ENCODE data around the gene KRTAP10-4. TPM values are rescaled to one million over a fixed set of nuclear protein-coding genes. Genes with fewer than 3 reads are reported as not detected.

KRTAP10-4 gene
- total RNA-seq, 2 experiments from 2014 or later = not detected

DNA sequence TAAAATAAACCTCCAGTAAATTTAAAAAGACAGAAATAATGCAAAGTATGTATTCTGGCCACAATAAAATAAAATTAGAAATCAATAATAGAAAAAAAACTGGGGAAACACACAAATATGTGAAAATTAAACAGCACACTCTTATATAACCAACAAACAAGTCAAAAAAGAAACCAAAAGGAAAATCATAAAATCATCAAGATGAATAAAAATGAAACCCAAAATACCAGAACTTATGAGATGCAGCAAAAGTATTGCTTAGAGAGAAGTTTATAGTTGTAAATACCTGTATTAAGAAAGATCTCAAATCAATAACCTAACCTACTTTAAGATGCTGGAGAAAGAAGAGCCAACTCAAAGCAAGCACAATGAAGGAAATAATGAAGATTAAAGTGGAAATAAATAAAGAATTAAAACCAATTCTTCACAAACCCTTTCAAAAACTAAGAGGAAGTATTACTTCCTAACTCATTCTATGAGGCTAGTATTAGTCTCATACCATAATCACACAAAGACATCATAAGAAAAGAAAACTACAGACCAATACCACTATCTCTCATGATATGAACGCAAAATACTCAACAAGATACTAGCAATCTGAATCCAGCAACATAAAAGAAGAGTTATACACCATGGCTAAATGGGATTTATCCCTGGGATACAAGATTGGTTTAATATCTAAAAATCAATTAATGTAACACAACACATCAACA lies 8.5 kb upstream of the KRTAP10-4 start:
- peaks cover 19% of the 10 kb centered on the region for H3K9me3 Mint-ChIP-seq
- no peak overlapping the region for H3K4me3 Mint-ChIP-seq
- H3K27ac Mint-ChIP-seq = peak overlapping the region; percentile 70
- H3K27me3 Mint-ChIP-seq = no peaks in the 10 kb centered on the region
- peaks cover 7% of the 10 kb centered on the region for H3K36me3 Mint-ChIP-seq
- DNase-seq = no peak
- H3K4me1 Mint-ChIP-seq = peaks cover 9% of the 10 kb centered on the region

DNA sequence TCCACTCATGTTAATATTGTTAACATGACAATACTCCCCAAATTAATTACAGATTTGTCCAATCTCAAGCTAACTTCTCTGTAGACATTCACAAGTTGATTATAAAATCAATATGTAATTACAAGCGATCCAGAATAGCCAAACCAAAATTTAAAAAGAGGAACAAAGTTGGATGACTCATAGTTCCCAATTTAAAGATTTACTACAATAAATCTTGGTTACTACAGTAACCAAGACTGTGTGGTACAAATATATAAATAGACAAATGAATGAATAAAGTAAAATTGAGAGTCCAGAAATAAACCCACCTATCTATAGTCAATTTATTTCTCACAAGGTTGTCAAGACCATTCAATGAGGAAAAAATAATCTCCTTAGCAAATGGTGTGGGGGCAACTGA lies 7.1 kb upstream of the KRTAP10-4 start:
- Mint-ChIP-seq H3K36me3 (peaks cover 4% of the 10 kb centered on the region), H3K27me3 (no peaks in the 10 kb centered on the region), H3K27ac (no peak overlapping the region), H3K9me3 (peaks cover 13% of the 10 kb centered on the region), H3K4me3 (no peak overlapping the region), H3K4me1 (peaks cover 9% of the 10 kb centered on the region)
- no peak for DNase-seq

DNA sequence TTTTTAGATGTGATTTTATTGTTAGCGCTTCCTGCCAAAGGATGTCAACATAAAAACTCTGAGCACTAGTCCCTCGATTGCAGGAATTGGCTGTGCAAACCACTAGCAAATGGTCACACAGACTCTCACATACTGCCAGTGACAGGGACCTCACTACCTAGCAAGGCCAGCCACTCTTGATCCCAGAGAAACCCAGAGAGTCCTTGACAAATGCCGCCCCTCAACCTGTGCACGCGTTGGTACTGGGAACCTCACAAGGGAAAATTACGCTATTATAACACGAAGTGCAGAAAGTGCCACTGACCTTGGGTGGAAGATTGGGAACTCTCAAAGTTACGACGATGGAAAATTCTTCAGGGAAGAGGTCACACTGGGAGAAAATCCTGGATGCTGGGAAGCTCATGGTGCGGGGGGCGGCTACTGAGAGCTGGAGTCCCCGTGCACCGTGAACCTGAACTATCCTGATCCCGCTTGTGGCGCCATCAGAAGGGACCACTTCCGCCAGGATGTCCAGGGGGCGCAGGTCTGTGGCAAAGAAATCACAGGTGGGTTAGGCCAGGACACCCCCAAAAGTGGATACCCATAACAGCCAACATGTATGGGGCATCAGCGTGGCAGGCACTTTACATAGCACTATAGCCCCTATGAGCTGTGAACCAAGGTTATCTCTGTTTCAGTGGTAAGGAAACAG lies 5.9 kb upstream of the KRTAP10-4 start:
- Mint-ChIP-seq H3K27ac (no peak overlapping the region), H3K9me3 (peaks cover 3% of the 10 kb centered on the region), H3K27me3 (no peaks in the 10 kb centered on the region), H3K4me3 (no peak overlapping the region), H3K36me3 (peaks cover under 1% of the 10 kb centered on the region), H3K4me1 (peaks cover 9% of the 10 kb centered on the region)
- no peak for DNase-seq

DNA sequence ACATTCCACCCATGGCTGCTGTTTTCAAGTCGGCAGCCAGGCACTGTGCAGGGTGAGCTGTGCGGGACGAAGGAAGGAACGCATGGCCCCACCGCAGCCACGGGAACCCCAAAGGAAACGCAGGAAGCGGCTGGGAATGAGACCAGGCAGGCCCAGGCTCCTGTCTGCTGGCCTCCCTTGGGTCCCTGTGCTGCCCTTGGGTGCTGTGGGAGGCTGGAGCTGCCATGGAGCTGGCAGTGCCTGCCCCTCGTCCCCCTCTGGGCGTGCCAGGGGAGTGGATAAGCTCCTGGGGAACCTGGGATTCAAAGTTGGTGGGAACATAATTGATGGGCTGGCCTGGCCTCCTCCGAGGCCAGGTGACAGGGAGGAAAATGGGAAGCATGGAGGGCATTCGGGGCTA lies 5.3 kb upstream of the KRTAP10-4 start:
- peaks cover 2% of the 10 kb centered on the region for H3K9me3 Mint-ChIP-seq
- no peak for DNase-seq
- peaks cover 9% of the 10 kb centered on the region for H3K4me1 Mint-ChIP-seq
- H3K36me3 Mint-ChIP-seq = no peaks in the 10 kb centered on the region
- no peak overlapping the region for H3K27ac Mint-ChIP-seq
- H3K4me3 Mint-ChIP-seq = no peak overlapping the region
- no peaks in the 10 kb centered on the region for H3K27me3 Mint-ChIP-seq

DNA sequence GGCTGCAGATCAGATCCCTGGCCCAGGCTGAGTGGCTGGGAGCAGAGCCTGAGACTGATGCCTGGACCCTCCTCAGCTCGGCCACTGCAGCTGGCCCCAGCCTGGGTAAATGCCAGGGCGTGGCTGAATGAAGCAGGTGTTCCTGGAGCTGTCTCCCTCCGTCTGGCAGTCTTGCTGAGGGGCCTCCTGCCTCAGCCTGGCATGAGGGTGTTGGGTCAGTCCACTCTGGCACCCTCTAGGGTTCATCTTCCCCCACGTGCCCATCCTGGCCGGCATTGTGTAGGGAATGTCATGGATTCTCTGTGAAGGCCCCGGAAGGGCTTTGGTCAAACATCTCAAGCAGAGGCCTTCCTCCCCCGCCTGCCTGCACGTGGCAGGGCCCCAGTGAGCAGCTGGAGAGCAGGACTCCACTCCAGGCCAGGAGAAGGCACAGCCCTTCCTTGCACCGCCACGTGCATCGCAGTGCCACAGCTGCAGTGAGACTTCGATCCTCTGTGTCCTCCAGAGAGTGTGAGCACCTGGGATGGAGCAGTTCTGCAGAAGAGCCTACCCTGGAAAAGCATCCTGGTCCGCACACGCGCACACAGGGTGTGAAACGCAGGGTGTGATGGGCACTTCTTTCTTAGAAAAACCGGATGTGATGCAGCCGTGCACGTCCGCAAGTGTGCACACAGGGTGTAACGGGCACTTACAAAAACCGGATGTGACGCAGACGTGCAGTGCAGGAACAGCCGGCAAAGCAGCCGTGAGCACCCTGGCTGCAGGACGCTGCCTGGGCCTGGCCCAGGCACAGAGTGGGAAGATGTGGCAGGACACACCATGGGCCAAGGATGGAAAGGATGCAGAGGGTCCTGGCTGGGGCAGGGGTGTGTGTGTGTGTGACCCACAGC lies 4.6 kb upstream of the KRTAP10-4 start:
- H3K4me3 Mint-ChIP-seq = no peak overlapping the region

DNA sequence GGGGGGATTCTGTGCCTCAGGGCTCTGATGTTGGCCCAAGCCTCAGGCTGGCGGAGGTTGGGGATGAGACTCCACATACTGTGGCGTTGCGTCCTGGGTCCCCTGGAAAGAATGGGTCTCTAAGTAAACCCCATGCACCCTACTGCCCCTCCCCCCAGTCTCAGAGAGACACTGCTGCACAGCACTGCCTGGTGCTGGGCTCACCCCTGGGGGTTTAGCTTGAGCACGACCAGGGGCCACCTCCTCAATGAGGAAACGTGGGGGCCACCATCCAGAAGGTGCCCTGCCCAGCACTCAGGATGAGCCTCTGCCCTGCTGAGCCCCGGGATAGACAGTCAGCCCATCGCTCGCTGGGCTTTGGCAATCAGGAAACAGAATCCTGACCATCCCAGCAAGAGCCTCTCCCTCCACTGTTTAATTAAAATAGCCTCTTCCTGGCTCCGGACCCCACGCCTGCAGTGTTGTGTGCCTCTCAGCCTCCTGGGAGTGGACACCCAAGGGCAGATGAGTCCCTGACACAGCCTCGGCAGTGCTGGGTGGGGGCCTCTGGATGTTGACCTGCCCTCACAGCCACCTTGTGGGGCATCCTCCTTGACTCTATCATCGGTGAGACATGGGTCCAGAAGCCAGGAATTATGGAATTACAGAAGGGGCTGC lies 3.5 kb upstream of the KRTAP10-4 start:
- H3K36me3 Mint-ChIP-seq = no peaks in the 10 kb centered on the region
- H3K27ac Mint-ChIP-seq = no peak overlapping the region
- H3K4me3 Mint-ChIP-seq = no peak overlapping the region
- H3K4me1 Mint-ChIP-seq = peaks cover 6% of the 10 kb centered on the region
- peaks cover 1% of the 10 kb centered on the region for H3K9me3 Mint-ChIP-seq
- DNase-seq = no peak
- H3K27me3 Mint-ChIP-seq = no peaks in the 10 kb centered on the region

More for the DNA sequence above, 4.6 kb upstream of the KRTAP10-4 start:
- H3K36me3 Mint-ChIP-seq = no peaks in the 10 kb centered on the region
- no peak for DNase-seq
- H3K4me1 Mint-ChIP-seq = peaks cover 9% of the 10 kb centered on the region
- peaks cover 1% of the 10 kb centered on the region for H3K9me3 Mint-ChIP-seq
- no peaks in the 10 kb centered on the region for H3K27me3 Mint-ChIP-seq
- no peak overlapping the region for H3K27ac Mint-ChIP-seq

DNA sequence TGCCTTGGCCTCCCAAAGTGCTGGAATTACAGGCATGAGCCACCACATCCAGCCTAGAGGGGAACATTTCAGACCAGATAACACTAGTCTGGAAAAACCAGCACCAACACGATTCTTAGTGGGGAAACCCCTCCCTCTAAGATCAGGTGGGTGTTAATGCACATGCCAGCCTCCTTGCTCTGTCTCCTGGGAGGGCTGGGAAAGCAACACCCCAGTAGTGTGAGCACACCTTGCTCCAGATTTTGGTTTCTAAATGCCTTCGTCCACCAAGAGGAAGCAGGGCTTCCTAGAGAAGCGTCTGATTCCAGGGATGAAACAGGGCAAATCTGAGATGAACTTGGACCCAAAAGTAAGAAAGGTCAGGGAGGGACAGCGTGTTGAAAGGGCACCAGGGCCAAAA lies 2.2 kb upstream of the KRTAP10-4 start:
- no peaks in the 10 kb centered on the region for H3K36me3 Mint-ChIP-seq
- H3K4me1 Mint-ChIP-seq = no peaks in the 10 kb centered on the region
- H3K9me3 Mint-ChIP-seq = peaks cover under 1% of the 10 kb centered on the region
- DNase-seq = no peak
- H3K27me3 Mint-ChIP-seq = no peaks in the 10 kb centered on the region
- H3K27ac Mint-ChIP-seq = no peak overlapping the region
- H3K4me3 Mint-ChIP-seq = no peak overlapping the region

DNA sequence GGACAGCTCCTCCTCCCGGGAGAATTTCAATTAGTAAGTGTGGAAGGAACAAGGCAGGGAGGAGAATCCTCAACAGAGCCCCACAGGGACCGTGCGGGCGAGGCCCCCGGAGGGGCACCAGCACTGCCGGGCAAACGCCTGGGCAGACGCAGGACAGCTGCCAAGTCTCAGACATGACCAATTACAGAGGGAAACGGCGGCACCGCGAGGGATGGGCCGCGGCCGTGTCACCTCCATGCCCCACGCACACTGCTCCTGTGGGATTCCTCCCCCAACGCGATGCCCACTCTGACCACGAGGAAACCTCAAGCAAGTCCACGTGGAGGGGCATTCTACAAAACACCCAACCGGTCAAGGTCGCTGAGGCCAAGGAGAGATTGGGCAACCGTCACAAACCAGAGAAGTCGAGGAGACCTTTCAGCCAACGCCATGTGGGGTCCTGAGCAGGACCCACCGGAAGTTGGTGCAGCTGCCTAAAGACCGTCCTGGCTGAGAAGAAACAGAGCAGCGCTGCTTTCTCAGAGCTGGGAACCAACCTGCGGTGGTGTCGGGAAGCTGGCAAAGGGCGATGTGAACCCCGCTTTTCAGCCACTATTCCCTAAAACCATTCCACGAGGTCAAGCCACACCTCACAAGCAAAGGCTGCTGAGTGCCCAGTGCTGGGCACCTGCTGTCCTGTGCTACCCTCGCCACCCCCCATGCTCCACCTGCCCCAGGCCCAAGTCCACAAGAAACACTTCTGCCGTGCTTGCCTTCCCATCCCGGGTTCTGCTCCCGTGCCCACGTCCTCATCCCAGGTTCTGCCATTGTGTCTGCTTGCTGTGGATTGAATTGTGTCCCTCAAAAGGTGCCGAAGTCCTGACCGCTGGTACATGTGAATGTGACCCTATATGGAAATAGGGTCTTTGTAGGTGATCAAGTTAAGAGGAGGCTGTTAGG lies 1.4 kb upstream of the KRTAP10-4 start:
- Mint-ChIP-seq H3K36me3 (no peaks in the 10 kb centered on the region), H3K27ac (no peak overlapping the region)
- DNase-seq = no peak

DNA sequence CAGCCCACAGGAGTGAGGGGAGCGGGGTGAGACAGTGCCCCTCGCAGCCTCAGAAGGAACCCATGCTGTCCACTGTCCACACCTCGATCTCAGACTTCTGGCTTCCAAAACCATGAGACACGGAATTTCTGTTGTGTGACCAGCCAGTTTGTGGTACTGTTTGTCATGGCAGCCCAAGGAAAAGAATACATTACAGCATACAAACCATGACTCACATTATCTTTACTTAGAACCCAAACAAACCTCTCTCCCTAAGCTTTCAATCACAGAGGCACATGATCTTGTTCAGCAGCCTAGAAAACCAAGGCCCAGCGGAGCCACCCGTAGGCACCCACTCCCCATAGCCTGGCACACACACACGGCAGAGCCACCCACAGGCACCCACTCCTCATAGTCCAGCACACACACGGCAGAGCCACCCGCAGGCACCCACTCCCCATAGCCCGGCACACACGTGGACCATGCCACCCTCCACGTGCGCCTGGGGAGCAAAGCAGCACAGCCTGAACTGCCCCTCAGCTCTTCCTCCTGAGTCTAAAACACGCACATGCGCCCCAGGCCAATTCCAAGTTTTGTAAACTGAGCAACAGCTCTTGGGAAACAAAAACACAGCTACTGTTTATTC lies 458 bp upstream of the KRTAP10-4 start:
- Mint-ChIP-seq H3K4me3 (no peak overlapping the region), H3K9me3 (peaks cover 13% of the 10 kb centered on the region), H3K36me3 (peaks cover 1% of the 10 kb centered on the region), H3K27me3 (no peaks in the 10 kb centered on the region), H3K27ac (no peak overlapping the region), H3K4me1 (no peaks in the 10 kb centered on the region)
- no peak for DNase-seq

More for the DNA sequence above, 1.4 kb upstream of the KRTAP10-4 start:
- Mint-ChIP-seq H3K9me3 (peaks cover 4% of the 10 kb centered on the region), H3K4me1 (no peaks in the 10 kb centered on the region), H3K27me3 (no peaks in the 10 kb centered on the region), H3K4me3 (no peak overlapping the region)

DNA sequence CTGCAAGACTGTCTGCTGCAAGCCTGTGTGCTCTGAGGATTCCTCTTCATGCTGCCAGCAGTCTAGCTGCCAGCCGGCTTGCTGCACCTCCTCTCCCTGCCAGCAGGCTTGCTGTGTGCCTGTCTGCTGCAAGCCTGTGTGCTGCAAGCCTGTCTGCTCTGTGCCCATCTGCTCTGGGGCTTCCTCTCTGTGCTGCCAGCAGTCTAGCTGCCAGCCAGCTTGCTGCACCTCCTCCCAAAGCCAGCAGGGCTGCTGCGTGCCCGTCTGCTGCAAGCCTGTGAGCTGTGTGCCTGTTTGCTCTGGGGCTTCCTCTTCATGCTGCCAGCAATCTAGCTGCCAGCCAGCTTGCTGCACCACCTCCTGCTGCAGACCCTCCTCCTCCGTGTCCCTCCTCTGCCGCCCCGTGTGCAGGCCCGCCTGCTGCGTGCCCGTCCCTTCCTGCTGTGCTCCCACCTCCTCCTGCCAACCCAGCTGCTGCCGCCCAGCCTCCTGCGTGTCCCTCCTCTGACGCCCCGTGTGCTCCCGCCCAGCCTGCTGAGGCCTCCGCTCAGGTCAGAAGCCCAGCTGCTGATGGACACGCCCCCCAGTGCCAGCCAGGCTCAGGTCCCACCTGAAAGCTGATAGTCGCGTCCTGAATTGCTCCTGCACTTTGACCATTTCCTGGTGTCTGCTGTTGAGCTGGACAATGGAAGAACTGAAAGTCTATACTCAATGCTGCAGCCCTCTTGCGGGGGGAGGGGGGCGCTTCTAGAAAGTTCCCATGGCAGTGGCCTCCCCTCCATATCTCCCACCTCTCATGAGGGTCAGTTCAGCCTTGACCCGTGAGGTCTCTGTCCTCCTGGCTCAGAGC lies 1.2 kb downstream of the KRTAP10-4 start:
- H3K27ac Mint-ChIP-seq = no peak overlapping the region
- DNase-seq = no peak
- peaks cover 19% of the 10 kb centered on the region for H3K9me3 Mint-ChIP-seq
- H3K4me3 Mint-ChIP-seq = no peak overlapping the region
- H3K36me3 Mint-ChIP-seq = peaks cover 1% of the 10 kb centered on the region
- H3K4me1 Mint-ChIP-seq = no peaks in the 10 kb centered on the region
- H3K27me3 Mint-ChIP-seq = no peaks in the 10 kb centered on the region

DNA sequence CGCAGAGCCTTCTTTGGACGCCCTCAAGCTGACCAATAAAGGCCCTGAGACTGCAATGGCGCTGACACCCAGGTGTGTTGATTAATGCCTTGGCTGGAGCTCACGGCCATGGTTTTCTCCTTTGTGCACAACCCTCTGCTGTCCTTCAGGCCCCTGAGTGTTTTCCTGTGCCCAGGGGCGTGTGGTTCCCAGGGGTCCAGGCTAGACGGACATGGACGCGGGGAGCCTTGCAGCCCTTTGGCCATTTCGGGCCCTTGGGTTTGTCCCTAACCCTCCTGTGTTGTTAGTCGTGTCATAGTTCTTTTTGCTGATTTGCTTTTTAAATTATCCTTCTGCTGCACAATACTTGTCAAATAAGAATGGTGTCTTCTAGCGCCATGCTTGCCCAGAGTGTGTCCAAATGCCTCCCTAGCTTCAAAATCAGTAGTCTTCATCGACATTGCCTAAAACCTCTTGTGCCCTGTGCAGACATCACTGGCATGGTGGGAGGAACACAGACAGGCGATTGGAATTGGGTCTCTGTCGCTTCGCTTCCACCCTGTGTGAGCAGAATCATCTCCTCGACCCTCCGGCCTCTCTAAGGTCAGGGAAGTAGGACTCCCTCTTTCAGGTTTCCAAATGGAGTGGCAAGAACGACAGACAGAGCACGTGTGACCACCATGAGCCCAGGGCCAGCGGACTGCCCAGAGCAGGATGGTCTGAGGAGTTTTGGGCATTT lies 1.9 kb downstream of the KRTAP10-4 start:
- DNase-seq = no peak
- Mint-ChIP-seq H3K4me3 (no peak overlapping the region), H3K9me3 (peaks cover 22% of the 10 kb centered on the region), H3K36me3 (peaks cover 1% of the 10 kb centered on the region), H3K27ac (no peak overlapping the region), H3K4me1 (peaks cover 2% of the 10 kb centered on the region), H3K27me3 (no peaks in the 10 kb centered on the region)

DNA sequence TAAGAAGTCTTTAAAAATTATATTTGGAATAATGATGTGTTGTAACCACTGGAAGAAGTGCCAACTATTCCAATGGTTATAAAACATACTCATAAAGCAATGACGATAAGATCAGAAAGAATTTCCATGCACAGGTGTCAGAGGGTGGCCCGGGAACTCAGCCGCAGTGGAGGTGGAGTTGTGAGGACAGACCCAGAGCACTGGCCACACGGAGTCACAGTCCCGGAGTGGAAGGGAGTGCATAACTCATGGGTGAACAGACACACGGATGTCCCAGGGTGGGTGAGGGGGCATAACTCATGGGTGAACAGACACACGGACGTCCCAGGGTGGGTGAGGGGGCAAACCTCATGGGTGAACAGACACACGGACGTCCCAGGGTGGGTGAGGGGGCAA lies 2.5 kb downstream of the KRTAP10-4 start:
- Mint-ChIP-seq H3K36me3 (peaks cover 2% of the 10 kb centered on the region), H3K9me3 (peaks cover 23% of the 10 kb centered on the region), H3K4me3 (no peak overlapping the region), H3K27ac (no peak overlapping the region), H3K4me1 (peaks cover 2% of the 10 kb centered on the region), H3K27me3 (no peaks in the 10 kb centered on the region)
- DNase-seq = no peak
